ENCODE data around the gene PRDM2.

GRCh38 chr1:13784971-13785370 lies 85.0 kb downstream of the PRDM2 start:
- TF ChIP-seq EZH2 (IDR thresholded peaks at IDR 0.05; ENCODE audit: insufficient read depth, poor library complexity, severe bottlenecking): no peak
- no peak for TF ChIP-seq EZH2phosphoT487 (IDR thresholded peaks at IDR 0.05; ENCODE audit: insufficient read depth, low read depth)
